NCI-H226 (cell line): ENCODE measurements around the gene HAT1.
"Not testable (repeated sequence)": the region's sequence is repeated elsewhere in the genome, so short reads cannot be mapped to it uniquely, and the experiment has no call there.

Experiments used
- DNase-seq: peaks from one replicate; pipeline ENCODE4 v3.0.0-alpha.2; 2015

Gene HAT1

DNA sequence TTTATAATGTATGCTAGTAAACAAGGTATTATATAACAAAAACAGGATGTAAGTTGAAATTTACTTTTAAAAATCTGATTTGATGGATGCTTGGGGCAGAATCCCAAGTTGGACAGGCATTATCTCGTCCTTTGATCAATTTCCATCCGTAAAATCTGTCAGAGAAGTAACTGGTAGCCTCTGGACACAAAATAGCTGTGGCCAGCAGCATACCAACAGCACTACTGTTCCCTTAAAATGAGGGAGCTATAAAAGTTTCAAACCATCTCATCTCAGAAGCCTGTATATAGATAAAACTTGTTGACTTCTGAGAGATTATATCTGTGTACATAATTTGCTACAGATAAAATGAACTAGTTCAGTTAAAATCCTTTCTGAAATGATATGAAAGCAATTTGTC is 62.8 kb downstream of the HAT1 start:
- DNase-seq, result no peak

DNA sequence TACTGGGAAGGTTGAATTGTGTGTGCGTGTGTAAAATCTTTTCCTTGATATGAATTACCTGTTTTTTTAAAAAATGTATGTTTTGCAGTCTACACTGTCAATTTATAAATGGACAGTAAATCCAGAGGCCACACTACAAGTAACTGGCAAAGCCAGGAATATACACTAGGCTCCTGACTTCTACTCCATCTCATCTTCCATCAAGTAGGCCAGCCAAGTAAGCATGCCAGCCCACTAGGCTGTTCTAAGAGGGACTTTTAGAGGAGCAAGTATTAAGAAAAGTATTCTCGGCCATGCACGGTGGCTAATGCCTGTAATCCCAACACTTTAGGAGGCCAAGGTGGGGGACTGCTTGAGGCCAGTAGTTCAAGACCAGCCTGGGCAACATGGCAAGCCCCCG is 64.5 kb downstream of the HAT1 start:
- no peak for DNase-seq

DNA sequence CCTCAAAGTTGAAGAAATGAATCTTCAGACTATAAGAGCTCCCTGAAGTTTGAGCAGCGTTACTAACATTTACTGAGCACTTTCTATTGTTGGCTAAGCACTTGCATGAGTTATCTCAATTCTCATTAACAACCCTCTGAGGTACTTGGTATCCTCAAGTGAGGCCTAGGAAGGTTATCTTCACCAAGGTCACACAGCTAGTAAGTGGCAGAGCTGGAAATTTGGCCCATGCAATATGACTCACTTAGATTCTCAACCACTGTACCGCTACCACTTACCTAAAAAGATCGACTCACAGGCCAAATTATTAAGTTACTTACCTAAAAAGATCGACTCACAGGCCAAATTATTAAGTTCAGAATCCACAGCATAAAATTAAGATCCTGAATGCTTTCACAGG is 68.8 kb downstream of the HAT1 start:
- no peak for DNase-seq

DNA sequence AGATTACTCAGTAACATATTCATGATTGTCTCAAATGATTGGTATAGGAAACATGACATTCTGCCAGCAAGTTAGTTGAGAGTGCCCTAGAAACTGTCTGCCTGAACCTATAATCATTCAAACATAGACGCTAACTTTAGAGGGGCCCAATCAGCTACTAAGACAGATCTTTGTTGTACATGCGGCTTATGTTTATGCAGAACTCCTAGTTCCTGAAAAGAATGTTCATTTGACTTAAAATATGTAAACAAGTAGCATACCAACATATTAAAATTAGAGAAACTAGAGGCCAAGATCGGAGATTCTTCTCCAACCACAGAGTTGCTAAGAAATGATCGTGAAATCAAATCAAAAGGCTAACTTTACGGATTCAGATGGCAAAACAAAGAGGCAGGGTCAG is 73.3 kb downstream of the HAT1 start:
- no peak for DNase-seq

DNA sequence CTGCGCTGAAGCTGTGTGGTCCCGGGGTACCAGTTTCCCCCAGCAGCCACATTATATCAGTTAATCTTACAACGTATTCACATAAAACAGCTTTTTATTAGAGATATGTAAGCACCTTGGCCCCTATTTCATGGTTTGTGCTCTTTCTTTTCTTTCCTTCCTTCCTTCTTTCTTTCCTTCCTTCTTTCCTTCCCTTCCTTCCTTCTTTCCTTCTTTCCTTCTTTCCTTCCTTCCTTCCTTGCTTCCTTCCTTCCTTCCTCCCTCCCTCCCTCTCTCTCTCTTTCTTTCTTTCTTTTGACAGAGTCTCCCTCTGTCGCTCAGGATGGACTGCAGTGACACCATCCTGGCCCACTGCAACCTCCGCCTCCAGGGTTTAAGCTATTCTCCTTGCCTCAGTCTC is 73.8 kb downstream of the HAT1 start:
- no peak for DNase-seq

DNA sequence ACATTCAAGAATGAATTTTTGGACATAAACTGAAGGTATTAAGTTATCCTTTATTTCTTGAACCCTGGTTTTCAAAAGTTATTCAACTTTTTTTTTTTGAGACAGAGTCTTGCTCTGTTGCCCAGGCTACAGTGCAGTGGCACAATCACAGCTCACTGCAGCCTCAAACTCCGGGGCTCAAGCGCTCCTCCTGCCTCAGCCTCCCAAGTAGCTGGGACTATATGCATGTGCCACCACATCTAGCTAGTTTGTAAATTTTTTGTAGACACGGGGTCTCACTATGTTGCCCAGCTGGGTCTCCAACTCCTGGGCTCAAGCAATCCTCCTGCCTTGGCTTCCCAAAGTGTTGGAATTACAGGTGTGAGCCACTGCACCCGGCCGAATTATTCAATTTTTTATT is 74.8 kb downstream of the HAT1 start:
- DNase-seq, result not testable (repeated sequence)

DNA sequence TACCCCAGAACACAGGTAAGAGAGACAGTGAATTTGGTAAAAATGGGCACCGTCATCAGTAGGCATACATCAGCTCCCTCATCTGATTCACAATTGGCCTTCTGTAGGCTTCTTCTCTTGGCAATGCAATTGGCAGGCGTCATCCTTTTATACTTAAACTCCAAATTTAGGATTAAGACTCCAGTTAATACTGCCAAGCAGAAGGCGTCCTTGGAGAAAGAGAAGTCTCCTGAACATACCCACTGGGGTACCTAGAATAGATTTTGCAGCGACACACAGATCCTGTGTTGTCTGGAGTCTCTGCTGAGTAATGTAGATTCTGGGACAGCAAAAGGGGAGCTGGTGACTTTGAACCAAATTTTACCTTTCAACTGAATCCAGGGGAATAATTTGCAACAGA is 76.9 kb downstream of the HAT1 start:
- DNase-seq, result no peak

DNA sequence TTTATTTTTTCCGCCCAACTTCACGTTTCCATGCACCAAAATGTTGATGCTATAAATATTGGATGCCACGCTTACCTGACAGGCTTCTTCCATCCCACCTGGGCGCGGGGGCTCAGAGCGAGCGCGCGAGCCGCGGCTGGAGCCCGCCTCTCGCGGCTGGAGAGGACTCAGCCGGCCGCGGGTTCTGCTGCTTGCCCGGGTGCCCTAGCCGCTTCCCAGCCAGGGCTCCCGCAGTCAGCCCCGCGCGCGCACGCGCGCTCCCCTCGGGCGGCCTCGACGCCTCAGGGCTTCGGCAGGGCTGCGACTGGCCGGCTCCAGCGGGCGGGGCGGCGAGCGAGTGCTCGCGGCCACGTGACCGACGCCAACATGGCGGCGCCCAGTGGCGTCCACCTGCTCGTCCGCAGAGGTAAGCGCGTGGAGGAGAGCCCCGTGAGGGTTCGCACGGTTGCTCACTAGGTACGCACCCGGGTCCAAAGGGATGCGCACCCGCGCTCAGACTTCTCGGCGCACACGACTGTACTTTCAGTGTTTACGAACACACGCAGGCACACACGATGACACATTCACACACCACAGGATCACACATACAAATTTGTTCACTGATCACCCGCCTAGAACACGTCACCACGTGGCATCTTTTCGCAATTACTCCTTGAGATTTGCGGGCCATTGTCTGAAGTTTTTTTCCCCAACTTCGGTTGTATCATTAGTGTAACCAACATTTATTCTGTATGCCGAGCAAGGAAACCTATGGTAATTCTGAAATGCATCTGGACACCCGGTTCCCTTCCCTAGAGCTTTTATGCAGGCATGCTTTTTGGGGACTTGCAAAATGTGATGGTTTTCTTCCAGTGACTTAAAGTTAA is 77.6 kb downstream of the HAT1 start, which contains the start of gene METAP1D:
Gene METAP1D, plus strand, starts transcription at position 350 of the 866 bp plus-strand sequence. Its CDS starts 17 bp downstream, at position 367.
- DNase-seq, result peak; percentile 90

DNA sequence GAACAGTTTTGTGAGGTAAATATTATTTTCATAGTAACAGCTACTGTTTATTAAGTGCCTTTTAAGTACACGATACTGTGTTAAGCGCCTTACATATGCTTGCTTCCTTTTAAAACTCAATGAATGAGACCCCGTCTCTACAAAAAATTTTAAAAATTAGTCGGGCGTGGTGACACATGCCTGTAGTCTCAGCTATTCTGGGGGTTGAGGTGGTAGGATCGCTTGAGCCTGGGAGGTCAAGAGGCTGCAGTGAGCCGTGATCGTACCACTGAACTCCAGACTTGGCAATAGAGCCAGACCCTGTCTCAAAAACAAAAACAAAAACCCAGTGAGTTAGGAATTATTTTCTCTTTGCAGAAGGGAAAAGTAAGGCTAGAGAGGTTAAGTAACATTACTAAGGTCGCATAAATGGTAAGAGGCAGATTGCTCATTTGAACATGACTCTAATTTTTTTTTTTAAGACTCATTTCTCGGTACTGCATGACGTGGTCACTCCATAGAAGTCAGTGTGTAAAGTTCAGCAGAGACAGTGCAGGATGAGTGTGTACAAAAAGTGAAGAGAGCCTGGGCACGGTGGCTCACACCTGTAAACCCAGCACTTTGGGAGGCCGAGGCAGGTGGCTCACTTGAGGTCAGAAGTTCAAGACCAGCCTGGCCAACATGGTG is 78.6 kb downstream of the HAT1 start:
- DNase-seq, result no peak

DNA sequence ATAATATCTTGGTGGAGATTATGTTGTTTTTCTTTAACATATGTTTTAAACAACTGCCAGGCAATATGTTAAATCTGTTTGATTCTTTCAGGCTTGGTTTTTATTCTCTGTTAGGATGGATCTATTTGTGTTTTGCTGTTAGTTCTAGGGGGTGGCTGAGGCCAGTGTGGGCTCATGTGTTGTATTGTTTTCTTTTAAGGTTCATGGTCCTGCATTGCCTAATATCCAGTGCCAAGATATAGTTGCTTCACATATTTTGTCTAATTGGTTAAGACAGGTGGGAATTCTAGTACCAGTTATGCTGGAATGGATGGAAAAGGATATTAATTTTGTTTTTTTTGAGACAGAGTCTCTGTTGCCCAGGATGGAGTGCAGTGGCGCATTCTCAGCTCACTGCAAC is 85.1 kb downstream of the HAT1 start:
- DNase-seq, result no peak

DNA sequence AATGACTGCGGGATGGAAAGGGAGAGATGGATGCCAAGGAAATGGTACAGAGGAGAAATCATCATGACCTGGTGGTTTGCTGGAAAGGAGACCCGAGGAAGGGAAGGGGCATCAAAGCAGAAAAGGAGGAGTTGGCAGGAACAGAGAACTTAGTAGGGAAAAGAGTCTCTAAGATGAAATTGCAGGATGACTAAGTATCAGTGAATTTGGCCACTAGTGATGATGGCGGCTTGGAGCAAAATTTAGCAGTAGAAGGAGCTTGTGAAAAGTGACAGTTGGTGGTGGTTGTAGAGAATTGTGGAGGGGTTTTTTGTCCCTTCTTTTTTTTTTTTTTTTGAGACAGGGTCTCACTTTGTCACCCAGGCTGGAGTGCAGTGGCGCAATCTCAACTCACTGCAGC is 87.6 kb downstream of the HAT1 start:
- DNase-seq, result no peak

DNA sequence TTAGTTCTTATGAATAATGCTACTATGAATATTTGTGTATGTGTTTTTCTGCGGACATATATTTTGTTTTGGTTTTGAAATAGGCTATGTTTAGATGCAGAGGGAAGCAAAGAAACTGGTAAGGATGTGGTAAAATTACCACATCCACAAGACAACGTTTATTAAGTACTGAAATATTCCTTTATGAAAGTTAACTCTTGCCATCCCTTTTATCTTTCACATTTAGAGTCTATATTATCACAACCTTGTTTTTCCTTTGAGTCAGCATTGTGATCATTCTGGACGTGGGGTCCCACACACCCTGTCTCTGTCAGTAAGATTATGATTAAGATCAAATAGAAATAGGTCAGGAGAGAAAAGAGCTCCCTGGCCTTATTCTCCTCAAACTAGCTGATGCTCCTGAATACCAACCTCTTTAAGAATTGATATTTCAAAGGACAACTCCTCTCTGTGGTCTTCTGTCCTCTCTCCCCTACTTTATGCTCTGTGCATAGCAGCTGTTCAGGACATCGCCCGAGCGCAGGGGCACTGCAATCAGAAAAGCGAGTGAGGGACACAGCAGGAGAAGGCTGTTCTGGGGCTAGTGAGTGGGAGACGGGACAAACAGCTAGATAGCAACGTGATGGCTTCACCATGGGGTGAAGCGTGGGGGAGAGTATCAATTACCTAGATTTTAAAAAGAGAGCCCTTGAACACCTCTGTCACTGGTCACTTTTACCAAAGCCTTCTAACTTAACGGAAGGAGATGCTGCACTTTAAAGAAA is 89.7 kb downstream of the HAT1 start:
- no peak for DNase-seq

DNA sequence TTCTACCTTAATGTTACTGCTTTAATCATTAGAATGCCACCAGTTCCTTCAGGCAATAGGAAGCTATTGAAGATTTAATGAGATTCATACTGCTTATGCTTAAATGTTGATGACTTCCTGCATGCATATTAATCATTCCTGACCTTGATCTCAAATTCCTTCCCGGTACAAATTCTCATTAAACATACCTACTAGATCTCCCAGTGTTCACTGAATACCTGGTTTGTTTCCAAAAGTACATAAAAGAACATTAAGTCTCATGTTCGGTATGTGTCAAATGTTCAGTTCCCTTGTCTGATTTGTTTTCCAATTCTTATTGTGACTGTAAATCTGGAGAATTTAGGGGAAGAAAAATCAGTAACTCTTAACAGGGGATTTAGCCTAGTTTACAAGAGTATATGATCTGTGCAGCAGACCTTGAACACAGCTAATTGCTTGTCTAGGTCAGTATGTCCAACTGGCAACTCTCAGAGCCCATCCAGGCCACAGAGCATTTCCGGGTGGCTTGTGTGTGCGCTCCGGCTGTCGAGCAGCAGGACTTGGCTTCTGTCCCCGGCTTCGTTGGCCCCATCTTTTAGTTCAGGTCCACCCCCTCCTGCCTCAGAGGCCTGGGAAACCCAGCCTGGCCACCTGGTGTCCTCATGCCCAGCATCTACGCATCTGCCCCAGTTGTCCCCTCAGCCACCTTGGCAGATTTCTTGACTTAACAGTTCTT is 90.6 kb downstream of the HAT1 start:
- DNase-seq, result no peak

DNA sequence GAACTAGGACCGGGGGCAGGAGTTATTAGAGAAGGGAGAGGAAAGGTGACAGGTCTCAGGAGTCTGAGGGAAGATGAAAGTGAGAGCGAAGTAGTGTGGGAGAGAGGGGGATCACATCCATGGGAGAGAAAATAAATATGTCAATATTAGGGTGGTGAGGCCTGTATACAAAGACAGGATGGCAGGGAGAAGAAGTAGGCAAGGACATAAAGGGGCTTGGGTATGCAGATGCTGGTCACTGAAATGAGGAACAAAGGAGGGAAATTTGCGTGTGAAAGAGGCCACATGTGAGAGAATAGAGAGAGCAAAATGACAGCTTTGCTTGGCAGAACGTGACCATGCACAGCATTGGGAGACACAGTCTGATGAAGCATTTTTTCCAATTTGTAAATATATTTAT is 91.1 kb downstream of the HAT1 start:
- DNase-seq, result no peak

DNA sequence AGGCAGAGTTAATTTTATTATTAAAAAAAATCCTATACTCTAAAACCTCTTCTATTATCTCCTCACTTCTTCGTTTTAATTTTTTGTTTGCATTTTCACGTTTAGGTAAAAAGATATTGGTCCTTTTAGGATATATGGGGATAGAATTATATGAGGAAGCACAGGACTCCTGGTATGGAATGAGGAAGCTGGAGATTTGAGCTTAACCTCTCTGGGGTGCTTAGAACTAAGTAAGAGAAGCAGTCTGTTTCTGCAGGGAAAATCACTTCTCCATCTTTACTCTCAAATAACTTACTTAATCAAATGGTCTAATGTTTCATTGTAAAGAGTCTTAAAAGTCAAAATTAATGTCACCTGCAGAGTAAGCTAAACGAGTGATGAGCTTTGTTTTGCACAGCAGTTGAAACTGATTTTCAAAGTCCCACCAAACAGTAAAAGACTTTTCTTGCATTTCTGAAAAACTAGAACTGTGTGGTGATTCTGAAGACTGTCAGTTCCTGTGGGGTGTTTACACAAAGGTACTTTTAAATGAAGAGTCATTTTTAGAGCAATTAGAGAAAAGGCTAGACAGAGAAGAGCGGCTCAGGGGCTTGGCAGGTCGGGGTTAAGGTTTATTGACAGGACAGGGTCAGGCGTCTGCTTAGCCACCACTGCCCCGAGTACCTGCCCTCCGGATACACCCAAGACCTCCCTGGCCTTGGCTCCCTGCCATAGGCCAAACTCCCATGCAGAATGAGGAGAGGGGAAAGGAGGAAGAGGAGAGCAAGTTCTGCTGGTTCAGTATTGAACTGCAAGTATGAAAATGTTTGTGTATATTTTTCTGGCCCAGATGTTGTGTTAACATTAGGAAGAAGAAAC is 99.0 kb downstream of the HAT1 start:
- no peak for DNase-seq

DNA sequence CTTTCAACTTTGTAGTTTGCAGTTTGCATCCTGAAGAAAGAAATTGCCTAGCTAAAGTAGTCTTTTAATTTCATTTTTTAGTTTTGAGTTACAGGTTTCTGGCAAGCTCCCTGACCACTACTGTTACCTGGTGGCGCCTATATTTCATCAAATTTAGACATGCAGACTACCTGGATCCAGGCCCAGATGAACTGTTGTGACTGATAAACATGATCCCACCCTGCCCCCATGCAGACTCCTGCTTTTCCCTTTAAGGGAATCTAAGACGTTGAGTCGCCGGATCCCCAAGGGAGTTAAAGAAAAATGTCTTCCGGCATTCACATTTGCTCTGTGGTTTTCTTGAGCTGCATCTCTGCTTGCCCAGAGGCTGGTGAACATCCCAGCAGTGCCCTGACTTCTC is 99.7 kb downstream of the HAT1 start:
- peak; percentile 29 for DNase-seq

DNA sequence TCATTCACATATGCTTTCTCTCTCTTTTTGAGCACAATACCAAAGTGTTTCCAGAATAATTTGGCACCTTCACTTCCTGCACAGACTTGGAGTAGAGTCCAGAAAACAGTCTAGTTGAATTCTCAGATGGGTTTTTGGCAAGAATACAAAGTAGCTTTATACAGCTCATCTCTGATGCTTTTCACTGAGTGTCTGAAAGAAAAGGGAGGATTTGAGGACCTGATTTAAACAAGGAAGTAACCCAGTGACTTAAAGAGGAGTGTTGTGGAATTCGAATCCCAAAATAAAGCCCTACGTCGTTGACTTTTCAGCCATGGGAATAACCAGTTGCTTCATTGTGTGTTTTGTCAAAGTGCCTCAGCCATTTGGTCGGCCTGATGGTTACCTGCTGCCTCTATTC is 109.3 kb downstream of the HAT1 start:
- no peak for DNase-seq
